Psoas muscle (tissue), 8 donors: ENCODE results near the gene PTPN14. TPM values are rescaled to one million over a fixed set of nuclear protein-coding genes. Genes with fewer than 3 reads are reported as not detected.

Experiments
- ATAC-seq, 4 donors: fragments of 200-7000 bp; cut with Tn5 transposase; one replicate each; pipeline ENCODE4 v1.9.1; 2020; ENCODE audit warnings: moderate library complexity in 3 of 4, mild to moderate bottlenecking in 2 of 4
- DNase-seq, 2 donors: peaks; one replicate each; pipeline ENCODE4 v3.0.0-alpha.2; 2020
- H3K27ac ChIP-seq: fragments of 200-600 bp; one replicate; pipeline ENCODE4 v1.8.0; 2022
- H3K27me3 ChIP-seq, 3 donors: fragments of 200-600 bp in 1 of 3; one replicate each; pipeline versions ENCODE4 v1.6.1 to v1.8.0; 2013 to 2022; ENCODE audit warnings: low read length in 2 of 3, mild to moderate bottlenecking in 2 of 3, moderate library complexity in 1 of 3; ENCODE audit not compliant: insufficient read depth in 3 of 3
- H3K36me3 ChIP-seq, 2 donors: fragments of 200-600 bp in 1 of 2; one replicate each; pipeline versions ENCODE4 v1.6.1 to v1.8.0; 2013 to 2022; ENCODE audit warnings: low read depth in 1 of 2, mild to moderate bottlenecking in 1 of 2, moderate library complexity in 1 of 2; ENCODE audit not compliant: insufficient read depth in 1 of 2
- H3K4me1 ChIP-seq: fragments of 200-600 bp; one replicate; pipeline ENCODE4 v1.8.0; 2022
- H3K4me3 ChIP-seq: fragments of 200-600 bp; one replicate; pipeline ENCODE4 v1.8.0; 2022; ENCODE audit warnings: mild to moderate bottlenecking
- H3K9me3 ChIP-seq: fragments of 200-600 bp; one replicate; pipeline ENCODE4 v1.8.0; 2022
- CTCF ChIP-seq: fragments of 200-600 bp; IDR thresholded peaks from one replicate; pipeline ENCODE4 v1.8.0; 2022; ENCODE audit warnings: antibody characterized with exemption
- WGBS, 3 donors: extraction: QIAGEN DNeasy Blood & Tissue Kit; methylation state at CpG; one replicate each; pipeline versions ENCODE4 v1.1.6 to v1.1.7; 2013; 5-methylcytosine and 5-hydroxymethylcytosine counted together
- intact Hi-C, 2 donors: fragments of 100-400 bp; cut with DNase I; formaldehyde crosslinking; loops; one replicate each; pipeline versions ENCODE4 v1.11.0 to v1.14.2; 2022
- polyA plus RNA-seq, 3 donors: library from polyadenylated mRNA; stranded (reverse); fragments of 200-250 nt; gene quantifications; one replicate each; pipeline ENCODE4 v1.2.3, GENCODE V29; 2013
- total RNA-seq, 4 donors: library from RNA; stranded (reverse); fragmentation: NEBNext Ultra II Directional in 2 of 4; extraction: Animal tissue kit (Norgen Biotek cat#: 25700) in 2 of 4; gene quantifications; one replicate each; pipeline versions ENCODE4 v1.2.1 to v1.2.4, GENCODE V29; 2021 to 2023
- donor health status: healthy with polysubstance abuse.
- donor health status: DM: no; HTN: no; CAD: no; lungs with moderate emphysema.
- donor health status: Bipolar disorder and iron deficiency.
- donor health status: healthy.
- donor health status: DM: yes; HTN: yes; CAD: no.
- donor health status: DM: no; HTN: no; CAD: no.
- donor health status: DM: no; HTN: no; CAD: no.
- donor health status: DM: yes; HTN: yes; CAD: no.

PTPN14 gene
- total and polyA plus RNA-seq, 7 donors, result 7.2 to 106 (median 50.8) TPM

GRCh38 chr1:214546886-214547641 lies 4.3 kb downstream of the PTPN14 start:
- intact Hi-C loops, result loop anchor here in 1 of 2 donors (5.0 kb wide), 1 partner anchor 40 kb away; no protein-coding TSS in a partner anchor
- Histone ChIP-seq H3K4me3 (peak overlapping the region; percentile 93), H3K27ac (peak overlapping the region; percentile 95), H3K4me1 (peaks cover 57% of the 10 kb centered on the region), H3K36me3 (no peaks in the 10 kb centered on the region), H3K27me3 (no peaks in the 10 kb centered on the region), H3K9me3 (no peaks in the 10 kb centered on the region)
- DNase-seq, result no peak
- ATAC-seq, result no peak
- WGBS, 3 donors, result 35 to 56% (median 38%) methylated on average over 6 of the region's 6 CpGs
- TF ChIP-seq CTCF, result no peak

GRCh38 chr1:214546084-214546483 lies 5.3 kb downstream of the PTPN14 start:
- Histone ChIP-seq H3K4me3 (peak overlapping the region; percentile 93), H3K27me3 (no peaks in the 10 kb centered on the region), H3K36me3 (no peaks in the 10 kb centered on the region), H3K9me3 (no peaks in the 10 kb centered on the region), H3K27ac (no peak overlapping the region), H3K4me1 (peaks cover 66% of the 10 kb centered on the region)
- intact Hi-C loops, result loop anchor here in 1 of 2 donors (5.0 kb wide), 1 partner anchor 39 kb away; no protein-coding TSS in a partner anchor
- TF ChIP-seq CTCF, result no peak
- ATAC-seq (no peak), DNase-seq (no peak)
- 81 to 94% (median 83%) methylated on average over 4 of the region's 4 CpGs for WGBS, 3 donors

- no peaks in the 10 kb centered on the region for H3K27me3 ChIP-seq
- no peaks in the 10 kb centered on the region for H3K36me3 ChIP-seq
- DNase-seq (no peak), ATAC-seq (no peak)
- TF ChIP-seq CTCF, result no peak
- no peak overlapping the region for H3K27ac ChIP-seq
- intact Hi-C loops, result loop anchor here in 1 of 2 donors (5.0 kb wide), 1 partner anchor 38 kb away; no protein-coding TSS in a partner anchor
- H3K4me3 ChIP-seq, result no peak overlapping the region
- H3K4me1 ChIP-seq, result peaks cover 74% of the 10 kb centered on the region
- 69 to 83% (median 75%) methylated on average over 2 of the region's 2 CpGs for WGBS, 3 donors
- no peaks in the 10 kb centered on the region for H3K9me3 ChIP-seq
These were observed 6.1 kb downstream of the PTPN14 start for GRCh38 chr1:214545293-214545692.

- WGBS, 3 donors, result 95 to 100% (median 100%) methylated on average over 1 of the region's 1 CpG
- TF ChIP-seq CTCF, result no peak
- Histone ChIP-seq H3K36me3 (no peaks in the 10 kb centered on the region), H3K4me3 (no peak overlapping the region), H3K4me1 (peaks cover 79% of the 10 kb centered on the region), H3K27ac (no peak overlapping the region), H3K27me3 (no peaks in the 10 kb centered on the region), H3K9me3 (no peaks in the 10 kb centered on the region)
- ATAC-seq, result no peak
- DNase-seq, result no peak
- intact Hi-C loops, result loop anchor here in 1 of 2 donors (5.0 kb wide), 1 partner anchor 37 kb away; no protein-coding TSS in a partner anchor
These were observed 6.6 kb downstream of the PTPN14 start for GRCh38 chr1:214544791-214545190.
